ENCODE results near the gene SLC23A2.
"Not testable (repeated sequence)": the region's sequence is repeated elsewhere in the genome, so short reads cannot be mapped to it uniquely, and the experiment has no call there.

The SLC23A2 gene

DNA sequence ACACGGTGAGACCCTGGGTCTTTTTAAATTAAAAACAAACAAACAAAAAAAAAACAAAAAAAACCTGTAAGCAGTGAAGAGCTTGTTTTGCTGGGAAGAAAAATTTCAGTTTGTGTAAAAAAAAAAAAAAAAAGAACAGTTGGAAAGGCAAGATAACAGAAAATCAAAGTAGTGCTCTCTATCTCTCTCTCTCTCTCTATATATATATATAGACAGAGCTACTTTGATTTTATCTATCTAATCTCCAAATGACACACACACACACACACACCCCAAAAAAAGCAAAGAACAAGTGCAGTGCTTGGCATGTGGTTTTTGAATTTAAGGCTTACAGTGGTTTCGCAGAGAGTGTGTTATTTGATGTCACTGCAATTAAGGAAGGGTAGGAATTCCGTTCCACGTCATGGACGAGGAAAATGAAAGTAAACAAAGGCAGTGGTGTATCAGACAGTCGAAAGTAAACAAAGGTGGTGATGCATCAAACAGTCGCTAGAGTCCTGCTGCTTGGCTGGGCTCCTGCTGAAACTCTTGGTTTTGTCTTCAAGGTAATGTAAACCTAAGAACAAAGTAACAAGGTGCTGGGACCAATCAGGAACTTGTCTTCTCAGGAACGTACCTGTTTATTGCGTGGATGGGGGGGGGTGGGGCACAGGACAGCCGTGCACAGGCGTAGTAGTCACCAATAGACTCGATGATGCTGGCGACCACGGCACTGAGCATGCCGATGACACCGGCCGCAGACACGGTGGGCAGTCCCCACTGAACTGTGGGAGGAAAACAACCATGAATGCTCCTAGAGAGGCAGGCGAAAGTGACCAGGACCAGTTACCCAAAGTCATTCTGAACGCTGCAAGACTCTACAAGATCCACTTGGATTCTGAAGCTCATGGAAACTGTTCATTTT lies 131.8 kb downstream of the SLC23A2 start:
- no peak for DNase-seq

DNA sequence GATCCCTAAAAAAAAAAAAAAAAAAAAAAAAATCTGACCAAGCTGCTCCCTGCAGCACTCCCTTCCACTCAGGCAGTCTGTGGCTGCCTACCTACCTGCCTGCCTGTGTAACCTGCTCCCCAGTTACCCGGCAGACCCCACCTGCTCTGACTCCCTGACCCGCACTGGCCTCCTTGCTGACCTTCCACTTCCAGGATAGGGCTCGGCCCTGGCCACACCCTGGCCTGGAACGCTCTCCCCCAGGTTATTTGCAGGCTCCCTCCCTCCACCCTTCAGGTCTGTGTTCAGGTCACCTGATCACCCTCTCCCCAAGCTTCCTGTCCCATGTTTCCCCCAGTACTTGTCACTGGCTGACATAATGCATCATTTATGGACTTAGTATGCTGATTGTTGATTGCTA lies 134.3 kb downstream of the SLC23A2 start:
- DNase-seq, result no peak

DNA sequence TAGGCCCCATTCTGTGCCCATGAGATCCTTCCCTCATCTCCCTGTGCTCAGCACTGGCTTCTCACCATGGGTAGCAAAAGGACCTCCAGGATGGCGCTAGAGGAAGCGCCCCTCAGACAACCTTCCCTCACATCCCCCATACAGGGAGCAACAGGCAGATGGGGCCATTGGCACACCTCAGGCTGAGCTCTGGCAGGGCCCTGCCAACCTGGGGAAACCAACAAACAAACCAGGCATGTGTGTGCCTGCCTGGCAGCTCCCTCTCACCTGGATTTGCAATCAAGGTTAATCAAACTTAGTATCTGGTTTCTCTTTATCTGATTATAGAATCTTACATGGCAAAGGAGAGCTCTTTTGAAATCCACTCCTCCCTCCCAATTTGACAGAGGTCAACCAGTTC lies 134.9 kb downstream of the SLC23A2 start:
- no peak for DNase-seq

DNA sequence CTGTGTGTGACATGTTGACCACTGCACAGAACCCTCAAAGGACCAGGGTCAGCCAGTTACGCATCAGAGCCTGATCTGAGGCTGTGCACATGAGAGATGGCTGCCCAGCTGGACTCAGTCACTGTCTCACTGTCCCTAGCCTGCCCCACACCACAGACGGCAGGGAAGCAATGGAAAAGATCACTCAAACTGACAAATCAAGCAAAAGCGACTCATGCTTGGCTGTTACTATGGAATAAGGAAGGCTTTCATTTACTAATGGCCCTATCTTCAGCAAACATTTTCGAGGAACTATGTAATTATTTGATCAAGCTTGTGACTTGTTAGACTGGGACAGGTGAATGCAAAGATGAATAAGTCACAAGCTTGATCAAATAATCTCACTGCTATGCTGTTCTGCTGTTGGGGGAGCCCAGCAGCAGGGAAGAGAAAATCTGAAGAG lies 137.0 kb downstream of the SLC23A2 start:
- DNase-seq, result no peak

DNA sequence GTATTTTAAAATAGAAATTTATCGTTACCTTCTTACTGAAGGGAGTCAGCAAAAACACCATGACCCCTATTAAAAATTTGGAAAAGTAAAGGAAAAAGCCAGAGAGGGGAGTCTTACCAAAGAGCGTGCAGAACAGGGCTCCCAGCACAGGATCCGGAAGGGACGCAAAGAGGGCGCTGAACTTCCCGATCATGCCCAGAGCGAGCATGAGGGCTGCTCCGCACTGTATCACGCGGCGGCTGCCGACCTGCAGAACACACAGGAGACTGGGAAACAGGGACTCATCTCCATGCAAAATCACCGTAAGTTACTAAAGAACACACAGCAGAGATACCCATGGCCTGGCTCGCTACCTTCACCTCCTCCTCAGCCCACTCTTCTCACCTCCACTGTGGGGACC lies 138.6 kb downstream of the SLC23A2 start:
- no peak for DNase-seq

DNA sequence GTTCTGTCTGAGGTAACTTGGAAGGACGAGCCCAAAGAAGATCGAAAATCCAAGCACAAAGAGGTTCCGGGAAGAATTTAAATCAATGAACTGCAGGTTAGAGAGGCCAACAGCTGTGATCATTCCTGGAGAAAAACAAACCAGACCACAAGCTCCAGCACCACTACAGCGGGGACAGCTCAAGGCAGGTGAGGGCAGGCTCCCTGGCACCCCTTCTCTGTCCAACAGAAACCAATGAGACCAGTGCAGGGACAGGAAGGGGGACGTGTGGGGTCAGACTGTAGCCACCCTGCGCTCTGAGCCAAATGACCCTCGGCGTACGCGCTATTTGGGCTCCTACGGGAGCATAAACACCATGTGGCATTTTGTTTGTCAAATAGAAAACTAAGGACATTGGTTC lies 139.3 kb downstream of the SLC23A2 start:
- DNase-seq, result no peak

DNA sequence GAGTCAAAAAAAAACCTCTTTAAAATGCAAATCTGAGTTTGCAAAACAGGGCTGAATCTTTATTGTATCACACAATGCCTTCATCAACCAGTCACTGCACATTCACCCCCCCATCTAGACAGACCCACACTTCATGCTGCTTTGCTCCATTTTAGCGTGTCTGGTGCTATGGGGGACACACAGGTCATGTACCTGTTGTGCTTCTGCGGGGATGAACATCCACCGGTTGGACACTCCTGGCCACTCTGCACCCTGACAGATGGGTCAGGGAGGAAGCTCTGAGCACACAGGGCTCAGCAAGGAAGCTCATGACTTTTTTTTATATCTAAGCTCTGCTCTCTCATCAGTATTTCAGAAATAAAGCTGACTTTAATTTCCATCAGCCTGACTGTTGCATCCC lies 143.3 kb downstream of the SLC23A2 start:
- DNase-seq, result no peak

DNA sequence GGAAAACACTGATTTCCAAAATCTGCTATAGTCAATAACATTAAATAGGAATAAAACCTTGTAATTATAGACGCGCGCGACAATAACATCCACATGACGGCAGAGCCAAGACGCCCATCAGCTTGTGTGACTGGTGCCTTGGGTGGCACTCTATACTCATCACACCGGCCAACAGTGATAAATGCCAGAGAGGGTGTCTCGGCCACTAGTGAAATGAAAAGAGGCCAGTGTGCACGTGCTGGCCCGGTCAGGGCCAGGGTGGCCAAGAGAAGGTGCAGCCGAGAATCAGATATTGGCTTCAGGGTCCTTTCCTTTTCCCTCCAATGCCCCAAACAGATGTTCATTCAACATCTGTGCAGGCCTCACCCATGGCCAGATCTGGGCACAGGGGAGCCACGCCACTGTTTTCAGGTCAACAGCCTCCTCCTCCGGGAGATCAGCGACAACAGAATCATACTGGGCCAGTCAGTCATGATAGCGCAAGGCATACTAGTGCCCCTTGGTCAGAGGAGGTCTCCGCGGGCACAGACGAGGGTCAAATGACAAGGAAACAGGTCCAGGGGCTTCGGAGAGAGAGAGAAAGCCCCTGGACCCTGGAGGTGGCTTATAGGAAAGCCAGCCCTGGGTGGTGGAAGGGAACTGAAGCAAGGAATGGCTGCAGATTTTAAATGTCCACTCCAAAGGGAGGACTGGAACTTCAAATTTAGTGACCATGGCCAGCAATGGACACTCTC lies 145.1 kb downstream of the SLC23A2 start:
- no peak for DNase-seq

DNA sequence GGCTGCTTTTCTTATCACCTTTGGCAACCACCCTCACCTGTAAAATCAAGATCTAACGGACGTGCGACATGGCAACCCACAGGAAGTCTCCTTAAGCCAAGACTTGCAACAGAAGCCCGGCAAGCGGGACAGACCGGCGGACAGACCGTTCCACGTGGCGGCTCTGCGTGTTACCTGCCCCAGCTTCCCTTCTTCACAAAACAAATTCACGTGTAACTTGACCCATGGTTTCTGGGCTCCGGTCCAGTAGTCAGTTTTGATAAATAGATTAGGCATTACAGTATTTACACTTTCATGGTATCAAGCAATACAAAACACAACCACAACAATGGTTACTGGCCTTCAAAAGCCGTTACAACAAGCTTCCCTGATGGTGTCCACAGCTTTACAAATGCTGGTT lies 145.8 kb downstream of the SLC23A2 start:
- DNase-seq, result no peak

DNA sequence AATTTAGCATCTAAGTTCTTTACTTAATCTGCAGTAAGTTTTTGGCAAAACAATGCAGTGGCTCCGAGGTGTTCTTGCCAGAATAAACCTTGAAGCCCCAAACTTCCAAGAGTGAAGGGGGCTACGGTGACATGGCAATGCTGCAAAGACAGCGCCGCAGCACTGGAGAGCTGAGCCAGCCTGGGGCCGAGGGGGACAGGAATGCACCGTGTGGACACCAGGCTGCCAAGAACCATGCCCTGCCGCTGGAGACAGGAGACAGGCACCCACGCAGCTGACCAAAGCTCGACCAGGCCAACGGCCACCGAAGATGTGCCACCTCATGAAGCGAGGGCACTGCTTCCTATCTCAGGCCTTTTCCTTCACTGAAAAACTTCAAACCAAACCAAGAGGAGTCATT lies 146.2 kb downstream of the SLC23A2 start:
- no peak for DNase-seq

DNA sequence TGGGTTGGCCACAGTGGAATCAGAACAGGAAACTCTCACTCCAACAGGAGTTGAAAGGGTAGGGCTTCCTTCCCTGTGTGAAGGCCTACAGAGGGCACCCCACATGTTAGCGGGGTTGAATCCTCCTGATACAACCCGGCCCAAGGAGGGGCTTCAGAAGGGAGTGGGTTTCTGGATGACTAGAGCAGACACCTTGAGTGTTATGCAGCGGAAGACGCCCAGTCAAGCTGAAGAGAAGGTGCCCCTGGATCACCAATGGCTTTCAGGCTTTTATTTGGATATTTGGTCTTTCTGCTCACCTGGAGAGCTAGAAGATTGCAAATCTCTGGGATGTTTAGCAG lies 146.8 kb downstream of the SLC23A2 start:
- no peak for DNase-seq

DNA sequence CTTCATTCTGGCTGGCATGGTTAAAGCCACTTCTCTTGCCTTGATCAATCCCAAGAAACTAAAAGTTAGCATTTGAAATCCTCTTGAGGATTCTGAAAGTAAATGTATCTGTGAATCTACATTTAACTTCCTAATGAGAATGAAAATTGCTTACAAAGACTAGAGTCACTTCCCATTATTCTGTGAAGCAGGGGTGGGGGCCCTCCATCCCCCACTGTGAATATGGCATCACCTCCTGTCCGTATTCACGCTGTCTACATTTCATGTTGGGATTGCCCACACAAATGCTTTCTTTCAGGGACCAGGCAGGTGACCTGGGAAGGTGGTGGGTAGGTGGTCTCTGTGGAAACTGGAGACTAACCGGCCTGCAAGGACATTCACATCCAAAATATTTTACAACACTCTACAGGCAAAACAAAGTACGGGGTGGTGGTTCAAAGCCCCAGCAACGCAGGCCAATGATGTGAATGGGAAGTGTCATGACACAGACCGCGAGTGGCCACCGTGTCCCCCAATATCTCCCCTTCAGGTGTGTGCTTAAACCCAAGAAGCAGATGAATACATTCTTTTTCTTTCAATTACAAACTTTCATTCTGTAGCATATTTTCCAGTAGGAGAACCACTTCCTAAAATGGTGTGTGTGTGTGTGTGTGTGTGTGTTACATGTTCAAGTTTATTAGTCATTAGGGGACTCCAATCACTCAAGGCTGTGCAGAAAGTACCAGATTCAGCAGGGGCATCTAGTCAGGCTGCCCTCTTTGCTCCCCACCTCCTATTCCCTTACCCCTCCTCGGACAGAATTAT lies 147.4 kb downstream of the SLC23A2 start:
- no peak for DNase-seq

DNA sequence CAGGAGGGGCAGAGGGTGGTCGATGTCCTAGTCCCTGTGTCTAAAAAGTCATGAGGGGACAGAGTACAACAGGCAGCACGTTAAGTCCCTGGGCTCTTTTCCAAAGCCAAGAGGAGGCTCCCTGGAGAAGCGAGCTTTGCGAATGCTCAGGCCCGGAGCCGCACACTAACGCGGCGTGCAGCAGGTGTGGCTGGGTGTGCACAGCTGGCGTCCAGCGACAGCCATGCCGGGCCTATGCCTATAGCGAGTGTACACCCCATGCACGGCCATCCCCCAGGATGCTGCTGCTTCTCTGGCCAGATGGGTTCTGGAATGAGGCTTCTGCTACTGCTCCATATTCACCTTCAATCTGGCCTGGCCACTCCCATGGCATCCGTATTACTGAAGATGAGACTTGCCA lies 148.3 kb downstream of the SLC23A2 start:
- no peak for DNase-seq

DNA sequence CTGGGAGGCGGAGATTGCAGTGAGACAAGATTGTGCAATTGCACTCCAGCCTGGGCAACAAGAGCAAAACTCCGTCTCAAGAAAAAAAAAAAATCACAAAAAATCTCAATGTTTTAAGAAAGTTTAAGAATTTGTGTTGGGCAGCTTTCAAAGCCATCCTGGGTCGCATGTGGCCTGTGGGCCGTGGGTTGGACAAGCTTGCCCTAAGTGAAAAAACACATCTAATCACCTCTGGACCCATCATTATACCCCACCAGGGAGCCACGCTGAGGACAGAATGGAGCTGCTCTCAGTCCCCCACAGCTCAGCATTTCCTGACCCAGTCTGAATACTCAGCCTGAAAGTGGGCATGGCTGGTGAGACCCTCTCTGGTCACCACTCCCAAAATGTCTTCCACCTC lies 150.3 kb downstream of the SLC23A2 start:
- DNase-seq, result no peak

DNA sequence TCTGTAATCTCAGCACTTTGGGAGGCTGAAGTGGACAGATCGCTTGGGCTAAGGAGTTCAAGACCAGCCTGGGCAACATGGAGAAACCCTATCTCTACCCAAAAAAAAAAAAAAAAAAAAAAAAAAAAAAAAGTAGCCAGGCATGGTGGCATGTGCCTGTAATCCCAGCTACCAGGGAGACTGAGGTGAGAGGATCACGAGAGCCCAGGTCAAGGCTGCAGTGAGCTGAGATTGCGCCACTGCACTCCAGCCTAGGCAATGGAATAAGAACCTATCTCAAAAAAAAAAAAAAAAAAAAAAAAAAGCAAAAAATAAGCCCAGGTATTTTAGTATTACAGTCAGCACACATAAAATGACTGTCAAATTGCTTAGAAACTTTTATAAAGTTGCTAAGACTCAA lies 152.5 kb downstream of the SLC23A2 start:
- not testable (repeated sequence) for DNase-seq

DNA sequence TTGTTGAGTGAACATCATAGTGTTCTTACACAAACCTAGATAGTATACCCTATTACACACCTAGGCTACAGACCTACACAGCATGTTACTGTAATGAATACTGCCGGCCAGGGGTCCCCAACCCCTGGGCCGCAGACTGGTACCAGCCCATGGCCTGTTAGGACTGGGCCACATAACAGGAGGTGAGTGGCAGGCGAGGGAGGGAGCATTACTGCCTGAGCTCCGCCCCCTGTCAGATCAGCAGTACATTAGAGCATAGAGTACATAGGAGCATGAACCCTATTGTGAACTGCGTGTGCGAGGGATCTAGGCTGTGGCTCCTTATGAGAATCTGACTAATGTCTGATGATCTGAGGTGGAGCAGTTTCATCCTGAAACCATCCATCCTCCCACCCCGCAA lies 153.3 kb downstream of the SLC23A2 start:
- DNase-seq, result no peak

DNA sequence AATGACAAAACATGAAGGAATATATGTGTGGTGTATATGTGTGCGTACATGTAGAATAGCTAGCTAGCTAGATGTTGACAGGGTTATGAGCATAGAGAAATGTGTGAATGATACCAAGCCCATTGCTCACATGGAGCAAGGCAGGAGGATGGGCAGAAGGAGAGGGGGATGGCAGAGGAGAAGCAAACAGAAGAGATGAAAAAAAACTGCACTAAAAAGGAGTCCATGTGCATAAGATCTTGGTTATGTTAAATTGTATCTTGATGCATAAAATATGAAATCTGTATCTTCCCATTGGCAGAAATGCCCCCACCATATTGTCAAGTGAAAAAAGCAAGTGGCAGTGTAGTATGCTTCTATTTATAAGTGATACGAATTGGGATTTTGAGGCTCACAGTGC lies 154.5 kb downstream of the SLC23A2 start:
- DNase-seq, result no peak

DNA sequence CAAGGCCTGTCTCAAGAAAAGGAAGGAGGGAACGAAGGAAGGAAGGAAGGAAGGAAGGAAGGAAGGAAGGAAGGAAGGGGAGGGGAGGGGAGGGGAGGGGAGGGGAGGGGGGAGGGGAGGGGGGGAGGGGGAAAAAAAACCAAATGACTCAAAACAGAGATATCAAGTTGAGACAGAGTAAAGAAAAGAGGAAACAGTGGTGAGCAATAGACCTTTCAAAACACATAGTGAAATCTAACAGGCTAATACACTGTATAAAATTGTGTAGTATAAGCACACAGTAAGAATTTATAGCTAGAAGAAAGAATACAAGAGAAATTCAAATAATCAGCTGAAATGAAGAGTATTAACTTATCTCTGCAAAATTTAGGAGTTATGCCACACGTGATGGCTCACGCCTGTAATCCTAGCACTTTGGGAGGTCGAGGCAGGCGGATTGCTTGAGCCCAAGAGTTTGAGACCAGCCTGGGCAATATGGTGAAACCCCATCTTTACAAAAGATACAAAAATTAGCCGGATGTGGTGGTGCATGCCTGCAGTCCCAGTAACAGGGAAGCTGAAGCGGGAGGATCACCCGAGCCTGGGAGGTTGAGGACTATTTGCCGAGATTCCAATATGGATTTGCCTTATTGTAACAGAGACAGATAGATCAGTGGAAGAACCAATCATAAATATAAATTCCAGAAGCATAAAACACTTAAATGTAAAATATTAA lies 156.4 kb downstream of the SLC23A2 start:
- no peak for DNase-seq

DNA sequence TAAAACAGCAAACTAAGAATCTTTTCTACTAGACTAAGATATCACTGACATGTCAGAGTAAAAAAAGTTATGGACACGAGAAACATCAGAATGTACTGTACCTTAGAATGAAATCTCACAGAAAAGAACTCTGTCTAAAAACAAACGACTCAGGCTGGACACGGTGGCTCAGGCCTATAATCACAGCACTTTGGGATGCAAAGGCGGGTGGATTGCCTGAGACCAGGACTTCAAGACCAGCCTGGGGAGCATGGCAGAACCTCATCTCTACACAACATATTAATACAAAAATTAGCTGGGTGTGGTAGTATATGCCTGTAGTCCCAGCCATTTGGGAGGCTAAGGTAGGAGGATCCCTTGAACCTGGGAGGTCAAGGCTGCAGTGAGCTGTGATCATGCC lies 157.0 kb downstream of the SLC23A2 start:
- no peak for DNase-seq

DNA sequence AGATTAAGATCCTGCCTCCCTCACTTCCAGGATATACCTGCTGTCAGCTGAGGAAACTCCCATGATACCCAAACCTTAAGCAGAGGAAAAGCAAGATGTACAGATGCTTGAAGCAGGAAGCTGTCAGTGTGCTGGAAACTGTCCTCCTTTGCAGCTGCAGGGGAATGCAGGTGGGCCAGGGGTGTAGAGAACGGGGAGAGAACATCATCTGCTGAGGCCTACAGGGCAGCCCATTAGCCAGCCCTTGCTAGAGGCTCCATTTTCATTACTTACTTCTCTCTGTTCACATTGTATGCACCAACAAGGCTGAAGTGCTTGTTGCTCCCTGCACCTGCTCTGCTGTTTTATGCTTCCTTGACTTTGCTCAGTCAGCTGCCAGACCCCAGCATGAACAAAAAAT lies 160.5 kb downstream of the SLC23A2 start:
- no peak for DNase-seq

DNA sequence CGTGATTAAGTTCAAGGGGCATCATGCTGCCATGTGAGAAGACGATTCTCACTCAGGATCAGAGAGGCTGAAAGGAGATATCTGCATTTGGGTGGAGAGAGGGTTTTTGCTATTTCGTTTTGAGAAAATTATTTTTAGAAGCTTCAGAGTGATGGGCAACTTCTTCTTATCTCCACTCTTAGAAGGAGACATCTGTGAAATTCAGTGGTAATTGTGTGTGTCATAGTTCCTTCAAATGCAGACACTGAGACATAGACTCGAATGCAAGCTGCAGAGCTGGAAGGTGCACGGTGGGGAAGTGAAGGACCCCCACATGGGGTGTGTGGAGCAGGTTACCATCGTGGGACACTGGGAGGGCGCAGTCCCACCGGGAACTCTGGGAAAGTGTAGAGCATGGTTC lies 162.8 kb downstream of the SLC23A2 start:
- DNase-seq, result no peak

DNA sequence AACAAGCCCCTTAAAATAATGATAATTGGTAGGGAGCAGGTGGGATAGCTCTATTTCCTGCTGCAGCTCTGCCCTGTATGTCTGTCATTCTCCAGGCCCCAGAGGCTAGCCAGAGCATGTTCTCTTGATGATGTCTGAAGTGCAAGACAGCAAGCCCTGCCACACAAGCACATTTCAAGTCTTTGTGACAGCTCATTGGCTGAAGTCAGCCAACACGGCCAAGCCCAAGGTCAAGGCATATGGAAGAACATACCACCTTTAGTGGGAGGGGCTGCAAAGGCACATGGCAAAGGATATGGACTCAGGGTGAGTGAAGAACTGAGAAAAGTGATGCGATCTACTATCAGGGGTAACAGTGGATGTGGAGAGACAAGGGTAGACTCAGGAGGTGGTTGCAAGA lies 163.6 kb downstream of the SLC23A2 start:
- DNase-seq, result no peak

DNA sequence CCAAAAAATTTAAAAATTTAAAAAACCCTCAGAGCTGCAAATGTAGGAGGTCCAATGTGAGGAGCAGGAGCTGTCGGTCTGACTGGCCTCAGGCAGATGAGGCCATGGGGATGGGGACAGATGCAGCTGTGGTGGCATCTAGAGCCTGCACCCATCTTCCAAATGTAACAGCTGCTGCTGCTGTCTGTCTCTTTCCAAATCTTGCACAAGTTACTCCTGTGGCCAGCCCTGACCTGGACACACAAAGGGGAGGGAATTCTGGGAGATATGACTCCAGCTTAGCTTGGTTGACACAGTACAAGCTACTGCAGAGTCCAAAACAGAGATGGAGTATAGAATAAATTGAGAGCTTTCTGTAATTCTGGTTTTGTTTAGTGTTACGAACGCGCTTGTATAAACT lies 164.4 kb downstream of the SLC23A2 start:
- DNase-seq, result no peak

Measured in fibroblast of upper back skin (primary cell).